A549 (cell line): ENCODE data around the gene PCDH9. TPM values are rescaled to one million over a fixed set of nuclear protein-coding genes. Genes with fewer than 3 reads are reported as not detected.

Experiments
- ATAC-seq, 2 experiments: fragments of 200-7000 bp in 1 of 2; fragments of >200 bp in 1 of 2; cut with Nextera tagmentation in 1 of 2; cut with Tn5 transposase in 1 of 2; 3 replicates each; pipeline versions ENCODE4 v1.8.0 to v1.9.1; 2018 to 2020; ENCODE audit warnings: mild to moderate bottlenecking in 1 of 2, moderate library complexity in 1 of 2
- CTCF ChIA-PET: fragments of 300-600 bp; sonication (Branson Sonifier 250); formaldehyde crosslinking; extraction: SDS; loops from one replicate; lab custom pipeline; 2021; ENCODE audit warnings: antibody characterized with exemption, inconsistent platforms; lab: Yijun Ruan, JAX
- POLR2A ChIA-PET: fragments of 350-600 bp; formaldehyde crosslinking; extraction: SDS; loops from one replicate; lab custom pipeline; 2021; ENCODE audit warnings: antibody characterized with exemption, inconsistent platforms; lab: Yijun Ruan, JAX
- DNase-seq, 2 experiments: peaks; one replicate each; pipeline versions ENCODE4 v3.0.0 to v3.0.0-alpha.2; 2011 to 2016; ENCODE audit warnings: low read depth in 1 of 2, low spot score in 1 of 2
- FAIRE-seq: peaks from 2 replicates; lab custom pipeline; 2011; peaks lifted over from hg19 to GRCh38; lab: Jason Lieb, UNC
- H3K27ac ChIP-seq, 2 experiments: fragments of >200 bp; sonication (Bioruptor Twin); formaldehyde crosslinking; 3 replicates each; pipeline ENCODE4 v1.5.1; 2016 to 2017
- H3K4me1 ChIP-seq: fragments of >200 bp; sonication (Bioruptor Twin); formaldehyde crosslinking; 3 replicates; pipeline ENCODE4 v1.6.1; 2016
- H3K4me2 ChIP-seq: fragments of >200 bp; sonication (Bioruptor Twin); formaldehyde crosslinking; 3 replicates; pipeline ENCODE4 v1.6.1; 2016
- H3K4me3 ChIP-seq: fragments of >200 bp; sonication (Bioruptor Twin); formaldehyde crosslinking; 3 replicates; pipeline ENCODE4 v1.5.1; 2016
- H3K9me3 ChIP-seq: fragments of >200 bp; sonication (Bioruptor Twin); formaldehyde crosslinking; 3 replicates; pipeline ENCODE4 v1.6.1; 2016
- BHLHE40 ChIP-seq: IDR thresholded peaks from 2 replicates; pipeline ENCODE4 v1.6.1; 2012; ENCODE audit warnings: low read depth, low read length, inconsistent platforms
- ELK1 ChIP-seq: fragments of 150-350 bp; IDR thresholded peaks from 2 replicates; pipeline ENCODE4 v1.6.1; 2014; ENCODE audit warnings: low read depth, mild to moderate bottlenecking, low read length
- EP300 ChIP-seq, 2 experiments: fragments of >200 bp; sonication (Bioruptor Twin); formaldehyde crosslinking; IDR thresholded peaks; 2 replicates in 1 of 2; 3 replicates in 1 of 2; pipeline ENCODE4 v1.6.1; 2016 to 2017
- FOSB ChIP-seq: fragments of 250-450 bp; sonication (Bioruptor Pico); IDR thresholded peaks from 2 replicates; pipeline ENCODE4 v1.5.0; 2020; ENCODE audit warnings: mild to moderate bottlenecking, moderate library complexity
- HES2 ChIP-seq: fragments of >200 bp; sonication (Bioruptor Twin); formaldehyde crosslinking; IDR thresholded peaks from 2 replicates; pipeline ENCODE4 v1.6.1; 2016
- HEYL ChIP-seq: fragments of 250-450 bp; sonication (Bioruptor Pico); IDR thresholded peaks from 2 replicates; pipeline ENCODE4 v1.8.0; 2021; ENCODE audit warnings: mild to moderate bottlenecking, moderate library complexity
- HMGXB4 ChIP-seq: fragments of 250-450 bp; sonication (Bioruptor Pico); IDR thresholded peaks from 2 replicates; pipeline ENCODE4 v1.5.0; 2021; ENCODE audit warnings: mild to moderate bottlenecking, moderate library complexity, borderline replicate concordance
- JUNB ChIP-seq: fragments of >200 bp; sonication (Bioruptor Twin); formaldehyde crosslinking; IDR thresholded peaks from 2 replicates; pipeline ENCODE4 v1.6.1; 2016
- KDM1A ChIP-seq: fragments of 200-600 bp; sonication (generic); IDR thresholded peaks from 2 replicates; pipeline ENCODE4 v1.6.1; 2016; ENCODE audit warnings: low read depth, mild to moderate bottlenecking
- MAX ChIP-seq: IDR thresholded peaks from 2 replicates; pipeline ENCODE4 v1.6.1; 2012
- MAZ ChIP-seq: fragments of 150-350 bp; IDR thresholded peaks from 2 replicates; pipeline ENCODE4 v1.6.1; 2014; ENCODE audit warnings: antibody characterized with exemption, low read depth, low read length, borderline replicate concordance
- NPAS2 ChIP-seq: fragments of 250-450 bp; sonication (Bioruptor Pico); IDR thresholded peaks from 2 replicates; pipeline ENCODE4 v1.8.0; 2022; ENCODE audit warnings: mild to moderate bottlenecking, moderate library complexity, borderline replicate concordance
- PBX3 ChIP-seq: IDR thresholded peaks from 2 replicates; pipeline ENCODE4 v1.6.1; 2012
- RARB ChIP-seq: fragments of 250-450 bp; sonication (Bioruptor Pico); IDR thresholded peaks from 2 replicates; pipeline ENCODE4 v1.8.0; 2021; ENCODE audit warnings: mild to moderate bottlenecking, moderate library complexity
- REST ChIP-seq: fragments of 200-600 bp; sonication (generic); IDR thresholded peaks from 2 replicates; pipeline ENCODE4 v1.6.1; 2016; ENCODE audit warnings: antibody characterized with exemption, mild to moderate bottlenecking, moderate library complexity
- TFCP2L1 ChIP-seq: fragments of 250-450 bp; sonication (Bioruptor Pico); IDR thresholded peaks from 2 replicates; pipeline ENCODE4 v1.5.0; 2021; ENCODE audit warnings: mild to moderate bottlenecking
- TP53 ChIP-seq: fragments of 250-450 bp; sonication (Bioruptor Pico); IDR thresholded peaks from 2 replicates; pipeline ENCODE4 v1.5.0; 2021; ENCODE audit warnings: mild to moderate bottlenecking, moderate library complexity
- USF2 ChIP-seq: fragments of 450-650 bp; IDR thresholded peaks from 2 replicates; pipeline ENCODE4 v1.6.1; 2014; ENCODE audit warnings: antibody characterized with exemption
- ZFP36 ChIP-seq: fragments of 450-650 bp; IDR thresholded peaks from 2 replicates; pipeline ENCODE4 v1.6.1; 2014; ENCODE audit warnings: borderline replicate concordance; ENCODE audit not compliant: partially characterized antibody
- WGBS: methylation state at CpG from one replicate; pipeline ENCODE4 v1.1.6; 2017; ENCODE audit errors: missing lambda C conversion rate; 5-methylcytosine and 5-hydroxymethylcytosine counted together
- polyA plus RNA-seq, 4 experiments: library from polyadenylated mRNA; depleted of rRNA in 3 of 4; stranded (reverse); fragments of >200 nt; fragmentation: RNase III in 1 of 4; extraction: RNeasy Plus Mini Kit Qiagen cat#74134 plus additional on column Dnase treatment in 1 of 4; gene quantifications; 2 replicates in 3 of 4; 3 replicates in 1 of 4; pipeline ENCODE4 v1.2.3, GENCODE V29; 2011 to 2017

The PCDH9 gene
- polyA plus RNA-seq, 2 of the 4 experiments (the other 2 are of a cell fraction): 16.0 to 29.5 TPM

GRCh38 chr13:67258482-67258881 lies 28.3 kb upstream of the PCDH9 start:
- no peak for DNase-seq
- no peak for ATAC-seq
- FAIRE-seq: no peak
- POLR2A ChIA-PET: no interaction called here
- Histone ChIP-seq H3K4me2 (no peak overlapping the region), H3K27ac (no peak overlapping the region), H3K4me3 (no peak overlapping the region), H3K9me3 (no peaks in the 10 kb centered on the region), H3K4me1 (no peaks in the 10 kb centered on the region)
- TF ChIP-seq RARB (CRISPR knock-in tag) (no peak), HES2 (no peak), TFCP2L1 (CRISPR knock-in tag) (no peak), KDM1A (no peak), JUNB (no peak), HMGXB4 (CRISPR knock-in tag) (no peak), ELK1 (no peak), ZFP36 (no peak), TP53 (CRISPR knock-in tag) (no peak)
- CTCF ChIA-PET: no interaction called here
- WGBS: 18% methylated on average over 1 of the region's 1 CpG

- H3K4me3 ChIP-seq: no peak overlapping the region
- no peak overlapping the region for H3K4me2 ChIP-seq
- TF ChIP-seq RARB (CRISPR knock-in tag): no peak
- TF ChIP-seq PBX3: no peak
- TF ChIP-seq MAX: no peak
- no peak for TF ChIP-seq NPAS2 (CRISPR knock-in tag)
- TF ChIP-seq MAZ: no peak
- no peak for TF ChIP-seq REST
- no peak for TF ChIP-seq FOSB
- TF ChIP-seq USF2: no peak
- no peak for TF ChIP-seq EP300 (IDR thresholded peaks at IDR 0.05)
- no peak for TF ChIP-seq HEYL
- no peak for TF ChIP-seq BHLHE40
- no peak overlapping the region for H3K27ac ChIP-seq
- ATAC-seq: no peak
- no peaks in the 10 kb centered on the region; the same call in 2 of the 3 replicates for H3K4me1 ChIP-seq
- POLR2A ChIA-PET: no interaction called here
- DNase-seq: no peak
- no peak for FAIRE-seq
- H3K9me3 ChIP-seq: no peaks in the 10 kb centered on the region
- CTCF ChIA-PET: interaction anchor here (1.0 kb wide), 1 partner anchor 9 kb away, joined by 3 read pairs; no protein-coding TSS in a partner anchor
Measured at GRCh38 chr13:67238861-67239260, 8.7 kb upstream of the PCDH9 start.
